Measurements from ENCODE around the gene C19orf44. TPM values are rescaled to one million over a fixed set of nuclear protein-coding genes. Genes with fewer than 3 reads are reported as not detected.

Gene C19orf44
- total RNA-seq, 1 donor from 2014 or later, result 2.4 TPM

GRCh38 chr19:16566702-16567101 lies 70.5 kb downstream of the C19orf44 start:
- DNase-seq (ENCODE audit: low spot score) (no peak), ATAC-seq (no peak)

- no peak for DNase-seq (ENCODE audit: low spot score)
- no peak for ATAC-seq
These were observed 73.6 kb downstream of the C19orf44 start for GRCh38 chr19:16569609-16570320.

Other genes with a start within 250 kb of the C19orf44 start
- 8.5 TPM for gene KLF2, start 171.6 kb upstream of the C19orf44 start, total RNA-seq
- gene EPS15L1, start 24.4 kb upstream of the C19orf44 start, total RNA-seq, result 17.2 TPM
- not detected for gene CALR3, start 227 bp upstream of the C19orf44 start, total RNA-seq
- 27.2 TPM for gene CHERP, start 46.0 kb downstream of the C19orf44 start, total RNA-seq
- gene SLC35E1, start 76.0 kb downstream of the C19orf44 start, total RNA-seq, result 22.9 TPM
- gene MED26, start 131.8 kb downstream of the C19orf44 start, total RNA-seq, result 6.0 TPM
- 37.9 TPM for gene SMIM7, start 163.8 kb downstream of the C19orf44 start, total RNA-seq
- gene TMEM38A, start 164.7 kb downstream of the C19orf44 start, total RNA-seq, result 6.0 TPM
- not detected for gene NWD1, start 223.5 kb downstream of the C19orf44 start, total RNA-seq